Measurements from ENCODE around the gene AVPI1.
A peak's percentile ranks its signal among the peaks of the same experiment; 100 is the strongest.

Gene AVPI1, protein sequence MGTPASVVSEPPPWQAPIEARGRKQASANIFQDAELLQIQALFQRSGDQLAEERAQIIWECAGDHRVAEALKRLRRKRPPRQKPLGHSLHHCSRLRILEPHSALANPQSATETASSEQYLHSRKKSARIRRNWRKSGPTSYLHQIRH

DNA sequence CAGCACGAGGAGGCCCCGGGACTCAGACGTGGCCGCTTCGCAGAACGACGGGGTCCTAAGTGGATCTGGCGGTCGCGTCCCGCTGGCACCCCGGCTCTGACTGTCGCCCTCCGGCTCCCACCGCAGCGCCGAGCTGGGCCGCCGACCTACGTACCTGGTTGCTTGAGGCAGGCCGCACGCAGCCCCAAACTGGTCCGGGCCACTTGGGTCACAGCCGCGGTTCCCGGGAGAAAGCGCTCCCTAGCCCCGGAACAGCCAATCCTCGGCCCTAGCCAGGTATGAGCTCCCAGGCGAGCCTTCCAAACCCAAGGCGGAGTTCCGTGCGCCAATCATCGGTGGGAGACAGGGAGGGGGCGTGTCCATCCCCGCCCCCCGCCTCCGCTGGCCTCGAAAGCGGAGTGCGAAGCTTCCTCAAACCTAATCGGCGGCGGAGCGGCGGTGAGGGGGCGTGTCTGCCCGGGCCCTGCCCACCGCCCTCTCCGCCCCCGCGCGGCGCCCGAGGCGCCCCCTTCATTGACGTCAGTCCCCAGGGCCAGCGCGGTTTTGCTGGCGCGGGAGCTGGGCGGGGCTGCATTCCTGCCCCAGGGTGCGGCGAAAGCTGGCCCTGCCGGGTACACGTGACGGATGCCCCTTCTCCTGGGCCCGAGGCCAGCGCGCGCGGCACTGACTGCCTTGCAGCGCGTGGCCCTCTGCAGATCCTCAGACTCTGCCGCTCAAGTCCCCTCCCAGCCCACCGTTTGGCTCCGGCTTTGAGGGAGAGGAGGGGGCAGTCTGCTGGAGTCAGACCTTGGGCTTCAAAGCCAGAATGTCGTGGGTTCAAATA lies at the start of gene AVPI1:
TSS of gene AVPI1 (minus strand) at position 280 of the 823 bp plus-strand sequence. CDS start 7,336 bp downstream, outside the sequence.
- peak; percentile 96 for DNase-seq (ENCODE audit: extremely low read depth, insufficient read length)
- H3K27me3 ChIP-seq (replicated peaks; ENCODE audit: control insufficient read depth, insufficient read depth, low read length), result no peaks in the 10 kb centered on the region
- peak within 1 kb of the TSS; percentile 69 for H3K4me3 ChIP-seq (replicated peaks; ENCODE audit: low read depth, low read length)
- no peaks in the 10 kb centered on the region for H3K36me3 ChIP-seq (ENCODE audit: control insufficient read depth, insufficient read depth, low read length)
- TF ChIP-seq, protein P1, sequence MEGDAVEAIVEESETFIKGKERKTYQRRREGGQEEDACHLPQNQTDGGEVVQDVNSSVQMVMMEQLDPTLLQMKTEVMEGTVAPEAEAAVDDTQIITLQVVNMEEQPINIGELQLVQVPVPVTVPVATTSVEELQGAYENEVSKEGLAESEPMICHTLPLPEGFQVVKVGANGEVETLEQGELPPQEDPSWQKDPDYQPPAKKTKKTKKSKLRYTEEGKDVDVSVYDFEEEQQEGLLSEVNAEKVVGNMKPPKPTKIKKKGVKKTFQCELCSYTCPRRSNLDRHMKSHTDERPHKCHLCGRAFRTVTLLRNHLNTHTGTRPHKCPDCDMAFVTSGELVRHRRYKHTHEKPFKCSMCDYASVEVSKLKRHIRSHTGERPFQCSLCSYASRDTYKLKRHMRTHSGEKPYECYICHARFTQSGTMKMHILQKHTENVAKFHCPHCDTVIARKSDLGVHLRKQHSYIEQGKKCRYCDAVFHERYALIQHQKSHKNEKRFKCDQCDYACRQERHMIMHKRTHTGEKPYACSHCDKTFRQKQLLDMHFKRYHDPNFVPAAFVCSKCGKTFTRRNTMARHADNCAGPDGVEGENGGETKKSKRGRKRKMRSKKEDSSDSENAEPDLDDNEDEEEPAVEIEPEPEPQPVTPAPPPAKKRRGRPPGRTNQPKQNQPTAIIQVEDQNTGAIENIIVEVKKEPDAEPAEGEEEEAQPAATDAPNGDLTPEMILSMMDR (IDR thresholded peaks at IDR 0.05; ENCODE audit: insufficient read depth, low read length, poor library complexity, severe bottlenecking), result no peak

DNA sequence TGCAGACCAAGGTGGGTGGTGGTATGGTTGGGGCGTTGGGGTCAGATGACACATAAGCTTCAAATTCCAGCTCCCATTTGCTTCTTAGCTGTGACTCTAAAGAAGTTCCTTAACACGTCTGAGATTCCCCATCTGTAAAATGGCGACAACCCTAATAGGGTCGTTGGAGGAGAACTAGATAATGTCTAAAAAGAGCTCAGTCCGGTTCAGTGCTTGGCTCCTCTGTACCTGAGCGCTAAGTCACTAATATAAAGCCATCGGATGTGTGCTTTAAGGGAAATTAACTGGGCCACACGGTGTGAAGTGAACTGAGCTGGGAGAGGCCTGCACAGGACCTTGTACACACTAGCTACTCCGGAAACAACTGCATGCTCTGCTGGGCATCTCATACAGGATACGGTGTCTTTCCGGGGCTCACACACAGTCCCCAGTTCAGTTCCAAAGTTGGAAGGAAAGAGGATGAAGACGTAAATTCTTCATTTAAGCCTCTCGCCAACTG lies 49.4 kb upstream of the AVPI1 start:
- no peaks in the 10 kb centered on the region; the same call in none of the 2 replicates for H3K36me3 ChIP-seq (ENCODE audit: control insufficient read depth, insufficient read depth, low read length)
- H3K27me3 ChIP-seq (replicated peaks; ENCODE audit: control insufficient read depth, insufficient read depth, low read length), result no peaks in the 10 kb centered on the region
- TF ChIP-seq, protein P1 (IDR thresholded peaks at IDR 0.05; ENCODE audit: insufficient read depth, low read length, poor library complexity, severe bottlenecking), result no peak
- DNase-seq (ENCODE audit: extremely low read depth, insufficient read length), result no peak
- H3K4me3 ChIP-seq (replicated peaks; ENCODE audit: low read depth, low read length), result peak overlapping the region; percentile 48

DNA sequence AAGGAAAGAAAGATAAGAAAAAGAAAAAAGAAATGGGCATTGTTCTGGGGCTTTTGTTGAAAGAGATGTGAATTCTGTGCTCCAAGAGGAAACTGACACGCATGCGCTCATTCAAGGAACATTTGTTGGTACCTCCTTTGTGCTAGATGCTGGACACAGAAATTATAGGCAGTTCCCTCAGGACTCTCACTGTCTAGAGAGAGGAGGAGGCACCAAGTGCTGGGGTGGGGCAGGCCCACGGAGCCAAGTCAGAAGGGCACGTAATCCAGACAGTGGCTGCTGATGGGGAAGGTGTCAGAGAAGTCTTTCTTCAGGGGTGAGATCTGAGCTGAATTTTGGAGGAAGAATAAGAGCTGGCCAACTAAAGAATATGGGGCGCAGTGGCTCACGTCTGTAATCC lies 47.0 kb upstream of the AVPI1 start:
- H3K36me3 ChIP-seq (ENCODE audit: control insufficient read depth, insufficient read depth, low read length), result no peaks in the 10 kb centered on the region; the same call in 1 of the 2 replicates
- DNase-seq (ENCODE audit: extremely low read depth, insufficient read length), result no peak
- TF ChIP-seq, protein P1 (IDR thresholded peaks at IDR 0.05; ENCODE audit: insufficient read depth, low read length, poor library complexity, severe bottlenecking), result no peak
- no peaks in the 10 kb centered on the region for H3K27me3 ChIP-seq (replicated peaks; ENCODE audit: control insufficient read depth, insufficient read depth, low read length)
- no peak overlapping the region for H3K4me3 ChIP-seq (replicated peaks; ENCODE audit: low read depth, low read length)

DNA sequence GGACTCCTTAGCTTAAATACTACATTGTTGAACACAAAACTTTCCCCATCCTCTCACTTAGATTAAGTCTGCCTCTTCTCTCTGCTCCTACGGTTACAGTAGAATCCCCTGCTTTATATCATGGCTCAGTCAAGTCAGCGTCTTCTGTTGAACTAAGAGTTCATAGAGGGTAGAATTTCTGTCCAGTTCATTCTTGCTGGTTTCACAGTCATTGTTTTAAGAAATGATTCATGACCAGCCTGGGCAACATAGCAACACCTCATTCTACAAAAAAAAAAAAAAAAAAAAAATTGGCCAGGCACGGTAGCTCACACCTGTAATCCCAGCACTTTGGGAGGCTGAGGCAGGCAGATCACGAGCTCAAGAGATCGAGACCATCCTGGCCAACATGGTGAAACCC lies 46.2 kb upstream of the AVPI1 start:
- no peak for DNase-seq (ENCODE audit: extremely low read depth, insufficient read length)
- TF ChIP-seq, protein P1 (IDR thresholded peaks at IDR 0.05; ENCODE audit: insufficient read depth, low read length, poor library complexity, severe bottlenecking), result no peak
- no peak overlapping the region for H3K4me3 ChIP-seq (replicated peaks; ENCODE audit: low read depth, low read length)
- no peaks in the 10 kb centered on the region for H3K27me3 ChIP-seq (replicated peaks; ENCODE audit: control insufficient read depth, insufficient read depth, low read length)
- no peaks in the 10 kb centered on the region for H3K36me3 ChIP-seq (ENCODE audit: control insufficient read depth, insufficient read depth, low read length)

DNA sequence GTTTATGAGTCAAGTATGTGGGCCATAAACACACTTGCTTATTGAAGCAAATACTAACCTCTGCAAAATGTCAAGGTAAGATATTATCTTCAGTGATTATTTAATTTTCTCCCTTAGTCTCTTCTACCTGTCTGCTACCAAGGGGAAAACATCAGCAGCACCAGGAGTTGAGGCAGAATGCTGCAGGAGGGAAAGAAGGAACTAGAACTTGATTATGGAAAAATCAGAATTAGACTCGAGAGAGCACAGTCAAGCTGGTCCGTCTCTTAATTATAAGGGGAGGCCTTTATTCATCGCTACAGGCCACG lies 45.0 kb upstream of the AVPI1 start:
- Histone ChIP-seq H3K36me3 (ENCODE audit: control insufficient read depth, insufficient read depth, low read length) (no peaks in the 10 kb centered on the region), H3K4me3 (replicated peaks; ENCODE audit: low read depth, low read length) (no peak overlapping the region), H3K27me3 (replicated peaks; ENCODE audit: control insufficient read depth, insufficient read depth, low read length) (no peaks in the 10 kb centered on the region)
- DNase-seq (ENCODE audit: extremely low read depth, insufficient read length), result no peak
- TF ChIP-seq, protein P1 (IDR thresholded peaks at IDR 0.05; ENCODE audit: insufficient read depth, low read length, poor library complexity, severe bottlenecking), result no peak

Measured in GM06990 (cell line).